ENCODE results near the gene BANF2.
"Not testable (repeated sequence)": the region's sequence is repeated elsewhere in the genome, so short reads cannot be mapped to it uniquely, and the experiment has no call there.

BANF2 gene

GRCh38 chr20:17699931-17700351, at the start of gene BANF2:
TSS of gene BANF2 (plus strand) at chr20:17699966. CDS start at chr20:17725026, 25,060 bp downstream.
- DNase-seq (ENCODE audit: low spot score): no peak

- no peak for DNase-seq (ENCODE audit: low spot score)
These were observed 49.3 kb upstream of the BANF2 start for GRCh38 chr20:17650301-17651128.

GRCh38 chr20:17651129-17651759, 48.5 kb upstream of the BANF2 start:
- DNase-seq (ENCODE audit: low spot score): peak; percentile 74

GRCh38 chr20:17651760-17652388, 47.9 kb upstream of the BANF2 start:
- DNase-seq (ENCODE audit: low spot score): no peak

- no peak for DNase-seq (ENCODE audit: low spot score)
These were observed 47.4 kb upstream of the BANF2 start for GRCh38 chr20:17652411-17652810.

- DNase-seq (ENCODE audit: low spot score): no peak
These were observed 45.7 kb upstream of the BANF2 start for GRCh38 chr20:17653835-17654648.

- peak; percentile 62 for DNase-seq (ENCODE audit: low spot score)
These were observed 45.0 kb upstream of the BANF2 start for GRCh38 chr20:17654649-17655285.

- no peak for DNase-seq (ENCODE audit: low spot score)
These were observed 44.5 kb upstream of the BANF2 start for GRCh38 chr20:17655286-17655651.

GRCh38 chr20:17655865-17656479, 43.8 kb upstream of the BANF2 start:
- peak; percentile 64 for DNase-seq (ENCODE audit: low spot score)

- no peak for DNase-seq (ENCODE audit: low spot score)
These were observed 42.5 kb upstream of the BANF2 start for GRCh38 chr20:17657079-17657825.

GRCh38 chr20:17657898-17658647, 41.7 kb upstream of the BANF2 start:
- DNase-seq (ENCODE audit: low spot score): no peak

- no peak for DNase-seq (ENCODE audit: low spot score)
These were observed 41.1 kb upstream of the BANF2 start for GRCh38 chr20:17658648-17658993.

- DNase-seq (ENCODE audit: low spot score): not testable (repeated sequence)
These were observed 40.4 kb upstream of the BANF2 start for GRCh38 chr20:17659344-17659743.

- DNase-seq (ENCODE audit: low spot score): no peak
These were observed 40.0 kb upstream of the BANF2 start for GRCh38 chr20:17659801-17660200.

GRCh38 chr20:17660667-17661066, 39.1 kb upstream of the BANF2 start:
- no peak for DNase-seq (ENCODE audit: low spot score)

- DNase-seq (ENCODE audit: low spot score): peak; percentile 62
These were observed 38.5 kb upstream of the BANF2 start for GRCh38 chr20:17661121-17661744.

GRCh38 chr20:17662333-17663039, 37.3 kb upstream of the BANF2 start:
- DNase-seq (ENCODE audit: low spot score): peak; percentile 88

- no peak for DNase-seq (ENCODE audit: low spot score)
These were observed 36.7 kb upstream of the BANF2 start for GRCh38 chr20:17663040-17663399.

- no peak for DNase-seq (ENCODE audit: low spot score)
These were observed 36.3 kb upstream of the BANF2 start for GRCh38 chr20:17663486-17663885.
